DND-41 (cell line): ENCODE results near the gene RIMS3.

Source experiments
- ATAC-seq: fragments of 200-7000 bp; cut with Tn5 transposase; 3 replicates; pipeline ENCODE4 v1.9.1; 2021; ENCODE audit warnings: low read depth; ENCODE audit not compliant: insufficient read depth
- DNase-seq: peaks from one replicate; pipeline ENCODE4 v3.0.0-alpha.2; 2020
- H2AFZ ChIP-seq: 2 replicates; pipeline ENCODE4 v1.6.0; 2012; ENCODE audit warnings: low read depth, low read length
- H3K27ac ChIP-seq: 2 replicates; pipeline ENCODE4 v1.5.1; 2012; ENCODE audit warnings: low read length, inconsistent platforms
- H3K27me3 ChIP-seq: fragments of 200-600 bp; sonication (generic); 2 replicates; pipeline ENCODE4 v1.6.0; 2012; ENCODE audit warnings: low read length, mild to moderate bottlenecking, inconsistent platforms; ENCODE audit not compliant: insufficient read depth, poor library complexity
- H3K36me3 ChIP-seq: 2 replicates; pipeline ENCODE4 v1.5.1; 2012; ENCODE audit warnings: low read length, inconsistent platforms; ENCODE audit not compliant: insufficient read depth
- H3K4me1 ChIP-seq: 2 replicates; pipeline ENCODE4 v1.5.1; 2012; ENCODE audit warnings: mild to moderate bottlenecking, low read length; ENCODE audit not compliant: insufficient read depth
- H3K4me2 ChIP-seq: 2 replicates; pipeline ENCODE4 v1.6.0; 2012; ENCODE audit warnings: mild to moderate bottlenecking, moderate library complexity, low read length, inconsistent platforms; ENCODE audit not compliant: insufficient read depth
- H3K4me3 ChIP-seq, 2 experiments: fragments of 200-600 bp in 1 of 2; shearing (Covaris generic) in 1 of 2; 2 replicates each; pipeline ENCODE4 v1.5.1; 2012 to 2016; ENCODE audit warnings: inconsistent platforms in 2 of 2, low read length in 2 of 2, mild to moderate bottlenecking in 2 of 2, low read depth in 1 of 2, moderate library complexity in 1 of 2
- H3K79me2 ChIP-seq: 2 replicates; pipeline ENCODE4 v1.6.0; 2012; ENCODE audit warnings: low read length, inconsistent platforms; ENCODE audit not compliant: insufficient read depth
- H3K9ac ChIP-seq: 2 replicates; pipeline ENCODE4 v1.6.0; 2012; ENCODE audit warnings: low read depth, mild to moderate bottlenecking, inconsistent platforms, low read length, moderate library complexity
- H3K9me3 ChIP-seq: 2 replicates; pipeline ENCODE4 v1.5.1; 2012; ENCODE audit warnings: low read length, moderate library complexity, mild to moderate bottlenecking, inconsistent platforms; ENCODE audit not compliant: insufficient read depth, severe bottlenecking
- H4K20me1 ChIP-seq: 2 replicates; pipeline ENCODE4 v1.6.0; 2012; ENCODE audit warnings: low read length; ENCODE audit not compliant: insufficient read depth
- CTCF ChIP-seq: IDR thresholded peaks from 2 replicates; pipeline ENCODE4 v1.5.1; 2012; ENCODE audit warnings: borderline replicate concordance, low read length, moderate library complexity, mild to moderate bottlenecking; ENCODE audit not compliant: poor library complexity, severe bottlenecking; ENCODE audit errors: extremely low read depth
- EZH2 ChIP-seq: IDR thresholded peaks from 3 replicates; pipeline ENCODE4 v1.6.1; 2012; ENCODE audit warnings: borderline replicate concordance, low read depth, mild to moderate bottlenecking, moderate library complexity, low read length, inconsistent platforms; ENCODE audit not compliant: severe bottlenecking

RIMS3 gene

GRCh38 chr1:40625476-40626382, 39.8 kb downstream of the RIMS3 start:
- Histone ChIP-seq H2AFZ (no peak overlapping the region), H3K4me1 (peaks cover 16% of the 10 kb centered on the region), H3K9ac (no peak overlapping the region), H3K36me3 (peaks cover 12% of the 10 kb centered on the region), H3K9me3 (no peaks in the 10 kb centered on the region), H3K4me2 (no peak overlapping the region), H3K27ac (no peak overlapping the region), H3K4me3 (no peak overlapping the region), H3K27me3 (no peaks in the 10 kb centered on the region), H4K20me1 (no peaks in the 10 kb centered on the region), H3K79me2 (no peaks in the 10 kb centered on the region)
- ATAC-seq (no peak), DNase-seq (no peak)
- TF ChIP-seq EZH2: no peak
- no peak for TF ChIP-seq CTCF

GRCh38 chr1:40625076-40625475, 40.4 kb downstream of the RIMS3 start:
- TF ChIP-seq EZH2 (no peak), CTCF (peak; percentile 57)
- Histone ChIP-seq H2AFZ (no peak overlapping the region), H4K20me1 (no peaks in the 10 kb centered on the region), H3K4me2 (no peak overlapping the region), H3K4me3 (no peak overlapping the region), H3K9me3 (no peaks in the 10 kb centered on the region), H3K9ac (no peak overlapping the region), H3K27me3 (no peaks in the 10 kb centered on the region), H3K36me3 (peaks cover 12% of the 10 kb centered on the region), H3K79me2 (no peaks in the 10 kb centered on the region), H3K27ac (no peak overlapping the region), H3K4me1 (peaks cover 9% of the 10 kb centered on the region)
- ATAC-seq (peak; percentile 51; the same call in 2 of the 3 replicates), DNase-seq (peak; percentile 23)

- no peak overlapping the region for H3K9ac ChIP-seq
- no peaks in the 10 kb centered on the region for H4K20me1 ChIP-seq
- no peaks in the 10 kb centered on the region for H3K9me3 ChIP-seq
- H3K79me2 ChIP-seq: no peaks in the 10 kb centered on the region
- TF ChIP-seq CTCF (no peak), EZH2 (no peak)
- no peaks in the 10 kb centered on the region for H3K27me3 ChIP-seq
- no peak overlapping the region for H3K4me2 ChIP-seq
- no peak overlapping the region for H3K4me3 ChIP-seq
- no peak overlapping the region for H3K27ac ChIP-seq
- DNase-seq: no peak
- H2AFZ ChIP-seq: no peak overlapping the region
- H3K4me1 ChIP-seq: no peaks in the 10 kb centered on the region
- H3K36me3 ChIP-seq: peaks cover 2% of the 10 kb centered on the region
- no peak for ATAC-seq
These were observed 42.4 kb downstream of the RIMS3 start for GRCh38 chr1:40622936-40623629.
